Endothelial cell of umbilical vein (primary cell): ENCODE results near the gene ITGA5. TPM values are rescaled to one million over a fixed set of nuclear protein-coding genes. Genes with fewer than 3 reads are reported as not detected.

ENCODE experiments used
- BruUV-seq: library from RNA; stranded (reverse); fragments of 400-500 nt; replicated peaks from 2 replicates; lab custom pipeline; 2021; lab: Mats Ljungman, UMichigan
- CTCF ChIA-PET: fragments of 300-600, 350-600 bp; sonication (Branson Sonifier 250); formaldehyde crosslinking; loops from one replicate; lab custom pipeline; 2021; ENCODE audit warnings: antibody characterized with exemption, inconsistent platforms; lab: Charles Lee
- POLR2A ChIA-PET: fragments of 300-600, 350-600 bp; sonication (Branson Sonifier 250); formaldehyde crosslinking; loops from one replicate; lab custom pipeline; 2021; ENCODE audit warnings: antibody characterized with exemption, inconsistent platforms; lab: Charles Lee
- DNase-seq: peaks from one replicate; pipeline ENCODE4 v3.0.0-alpha.2; 2011; ENCODE audit warnings: low read depth, low spot score
- FAIRE-seq: peaks from 2 replicates; lab custom pipeline; 2011; peaks lifted over from hg19 to GRCh38; lab: Jason Lieb, UNC
- H2AFZ ChIP-seq: 2 replicates; pipeline ENCODE4 v1.6.0; 2012; ENCODE audit warnings: low read depth, low read length, control low read depth, inconsistent platforms
- H3K27ac ChIP-seq: 2 replicates; pipeline ENCODE4 v1.5.1; 2011; ENCODE audit warnings: low read depth, mild to moderate bottlenecking, control low read depth, low read length, moderate library complexity; ENCODE audit not compliant: insufficient read depth
- H3K27me3 ChIP-seq, 2 experiments: 2 replicates each; pipeline versions ENCODE4 v1.6.0 to v1.6.1; 2011; ENCODE audit warnings: low read length in 2 of 2, mixed read lengths in 1 of 2; ENCODE audit not compliant: control insufficient read depth in 2 of 2, insufficient read depth in 2 of 2
- H3K36me3 ChIP-seq, 2 experiments: 2 replicates in 1 of 2; 3 replicates in 1 of 2; pipeline ENCODE4 v1.5.1; 2011; ENCODE audit warnings: low read length in 2 of 2, mild to moderate bottlenecking in 1 of 2, moderate library complexity in 1 of 2; ENCODE audit not compliant: control insufficient read depth in 2 of 2, insufficient read depth in 2 of 2; ENCODE audit errors: extremely low read depth in 1 of 2
- H3K4me1 ChIP-seq: 3 replicates; pipeline ENCODE4 v1.5.1; 2011; ENCODE audit warnings: mild to moderate bottlenecking, low read length; ENCODE audit not compliant: control insufficient read depth, insufficient read depth; ENCODE audit errors: extremely low read depth
- H3K4me2 ChIP-seq: 2 replicates; pipeline ENCODE4 v1.6.1; 2011; ENCODE audit warnings: low read length, control low read depth, mixed read lengths; ENCODE audit not compliant: insufficient read depth
- H3K4me3 ChIP-seq, 3 experiments: fragments of 200-600 bp in 1 of 3; sonication (generic), shearing (Covaris generic) in 1 of 3; replicated peaks in 1 of 3; 2 replicates each; pipeline ENCODE4 v1.5.1; 2011 to 2016; ENCODE audit warnings: control low read depth in 3 of 3, low read length in 3 of 3, mild to moderate bottlenecking in 2 of 3, inconsistent platforms in 1 of 3, low read depth in 1 of 3, moderate library complexity in 1 of 3; ENCODE audit not compliant: insufficient read depth in 1 of 3
- H3K79me2 ChIP-seq: 2 replicates; pipeline ENCODE4 v1.6.0; 2012; ENCODE audit warnings: low read length, inconsistent platforms; ENCODE audit not compliant: control insufficient read depth, insufficient read depth
- H3K9ac ChIP-seq: replicated peaks from 2 replicates; pipeline ENCODE3; 2011; ENCODE audit warnings: low read length, control low read depth; ENCODE audit not compliant: insufficient read depth; ENCODE audit errors: extremely low read depth
- H3K9me1 ChIP-seq: replicated peaks from 3 replicates; pipeline ENCODE4 v1.6.0; 2011; ENCODE audit warnings: mild to moderate bottlenecking, low read length; ENCODE audit not compliant: control insufficient read depth, insufficient read depth; ENCODE audit errors: extremely low read depth
- H3K9me3 ChIP-seq: replicated peaks from 2 replicates; pipeline ENCODE4 v1.5.1; 2012; ENCODE audit warnings: low read length, inconsistent platforms; ENCODE audit not compliant: control insufficient read depth, insufficient read depth
- H4K20me1 ChIP-seq: replicated peaks from 2 replicates; pipeline ENCODE3; 2011; ENCODE audit warnings: mild to moderate bottlenecking, low read length; ENCODE audit not compliant: control insufficient read depth, insufficient read depth; ENCODE audit errors: extremely low read depth
- FOS ChIP-seq: IDR thresholded peaks from 2 replicates; pipeline ENCODE4 v1.6.1; 2011; ENCODE audit warnings: mild to moderate bottlenecking, low read length, moderate library complexity, borderline replicate concordance; ENCODE audit not compliant: insufficient read depth
- GATA2 ChIP-seq: IDR thresholded peaks from 2 replicates; pipeline ENCODE4 v1.7.0; 2011; ENCODE audit warnings: low read depth, mild to moderate bottlenecking, moderate library complexity, mixed read lengths, low read length; ENCODE audit not compliant: insufficient read length, insufficient read depth
- JUN ChIP-seq: IDR thresholded peaks from 2 replicates; pipeline ENCODE4 v1.6.1; 2011; ENCODE audit warnings: borderline replicate concordance, low read depth; ENCODE audit not compliant: insufficient read length, insufficient read depth
- MYC ChIP-seq: IDR thresholded peaks from one replicate; pipeline ENCODE4 v1.6.1; 2011; ENCODE audit warnings: mild to moderate bottlenecking, low read depth, low read length
- POLR2A ChIP-seq: IDR thresholded peaks from 2 replicates; pipeline ENCODE4 v1.6.1; 2012; ENCODE audit warnings: low read depth, mild to moderate bottlenecking, control low read depth, low read length
- POLR2AphosphoS5 ChIP-seq: IDR thresholded peaks from 2 replicates; pipeline ENCODE4 v1.6.1; 2012; ENCODE audit warnings: low read depth, mild to moderate bottlenecking, control low read depth, low read length, moderate library complexity; ENCODE audit not compliant: insufficient read depth
- dilution Hi-C: fragments of 300-500 bp; cut with MboI; formaldehyde crosslinking; loops from one replicate; pipeline ENCODE4 v1.15.0; 2019; ENCODE audit warnings: low sequenced_read_pairs; ENCODE audit not compliant: extremely low pct_ligation_motif_present
- intact Hi-C: fragments of 100-400 bp; cut with micrococcal nuclease; formaldehyde crosslinking; loops from one replicate; pipeline ENCODE4 v1.10.0; 2022
- polyA plus RNA-seq, 4 experiments: library from polyadenylated mRNA; depleted of rRNA in 3 of 4; stranded (reverse) in 3 of 4; unstranded in 1 of 4; fragments of >200 nt; gene quantifications; 2 replicates each; pipeline versions ENCODE4 v1.2.1 to v1.2.3, GENCODE V29; 2011 to 2012; ENCODE audit warnings: missing spikeins in 1 of 4
- total RNA-seq: library from RNA; stranded (reverse); gene quantifications from 2 replicates; pipeline ENCODE4 v1.2.3, GENCODE V29; 2021
- TF ChIP-seq, protein P1 (sequence below), 2 donors: IDR thresholded peaks; 1 replicate in 1 of 2; 2 replicates in 1 of 2; pipeline ENCODE4 v1.5.1; 2011; ENCODE audit warnings: low read length in 2 of 2, mild to moderate bottlenecking in 2 of 2, moderate library complexity in 2 of 2, control low read depth in 1 of 2, inconsistent platforms in 1 of 2, low read depth in 1 of 2; ENCODE audit not compliant: insufficient read depth in 1 of 2; ENCODE audit errors: extremely low read depth in 1 of 2
- TF ChIP-seq, protein P2 (sequence below): IDR thresholded peaks from 2 replicates; pipeline ENCODE4 v1.6.1; 2011; ENCODE audit not compliant: insufficient read depth, insufficient read length

The ITGA5 gene
- total and polyA plus RNA-seq, 2 donors (not counting 3 experiments of a cell fraction or from before 2014, with no cell fraction given) = 657 to 938 TPM

DNA sequence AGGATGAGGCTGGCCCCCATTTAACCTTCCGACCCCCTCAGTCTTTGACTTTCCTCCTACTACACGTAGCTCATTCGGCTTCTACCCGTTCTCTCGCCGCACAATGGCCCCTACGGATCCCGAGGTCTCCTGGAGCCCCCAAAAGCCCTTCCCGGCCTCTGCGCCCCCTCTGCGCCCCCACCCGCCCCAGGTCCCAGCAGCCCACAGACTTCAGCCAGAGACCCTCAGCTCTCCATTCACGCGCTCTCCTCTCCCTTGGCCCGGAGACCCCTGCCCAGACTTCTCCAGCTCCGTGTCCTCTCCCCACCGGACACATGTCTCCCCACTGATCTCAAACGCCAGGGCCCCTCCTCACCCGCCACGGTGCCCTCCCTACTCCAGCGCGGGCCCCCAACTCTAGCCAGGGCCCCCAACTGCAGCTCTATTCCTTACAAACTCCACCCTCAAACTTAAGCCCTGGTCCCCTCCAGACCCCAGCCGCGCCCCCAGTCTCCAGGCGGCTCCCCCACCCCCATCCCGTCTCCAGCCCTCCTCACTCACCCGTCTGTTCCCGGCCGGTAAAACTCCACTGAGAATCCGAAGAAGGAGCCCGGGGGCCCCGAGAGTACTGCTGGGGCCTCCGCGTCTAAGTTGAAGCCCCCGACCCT lies 502 bp downstream of the ITGA5 start:
- dilution Hi-C loops = no loop called here
- peaks cover 7 to 8% of the 10 kb centered on the region in 2 experiments for H3K36me3 ChIP-seq
- intact Hi-C loops = loop anchor here (1.0 kb wide), 4 partner anchors 7 to 21 kb away; no protein-coding TSS in a partner anchor
- H4K20me1 ChIP-seq = no peaks in the 10 kb centered on the region
- no peak overlapping the region for H2AFZ ChIP-seq
- H3K4me2 ChIP-seq = no peak overlapping the region
- peak overlapping the region; percentile 65 to 97 (median 83) for H3K4me3 ChIP-seq
- H3K79me2 ChIP-seq = peaks cover 66% of the 10 kb centered on the region
- H3K4me1 ChIP-seq = peaks cover 69% of the 10 kb centered on the region
- no peaks in the 10 kb centered on the region for H3K9me1 ChIP-seq
- ChIA-PET CTCF (interaction anchor here (1.1 to 11.8 kb wide), 8 partner anchors 7 to 20 kb away, joined by 3 to 221 read pairs (median 16); no protein-coding TSS in a partner anchor), POLR2A (interaction anchor here (1.4 to 8.7 kb wide), 3 partner anchors 10 to 21 kb away, joined by 5 to 60 read pairs (median 23); no protein-coding TSS in a partner anchor)
- no TSS peak for BruUV-seq
- no peaks in the 10 kb centered on the region for H3K9me3 ChIP-seq
- FAIRE-seq (no peak), DNase-seq (no peak)
- TF ChIP-seq MYC (no peak), JUN (no peak), POLR2AphosphoS5 (no peak), POLR2A (no peak), FOS (no peak), GATA2 (no peak)
- TF ChIP-seq, protein P1, sequence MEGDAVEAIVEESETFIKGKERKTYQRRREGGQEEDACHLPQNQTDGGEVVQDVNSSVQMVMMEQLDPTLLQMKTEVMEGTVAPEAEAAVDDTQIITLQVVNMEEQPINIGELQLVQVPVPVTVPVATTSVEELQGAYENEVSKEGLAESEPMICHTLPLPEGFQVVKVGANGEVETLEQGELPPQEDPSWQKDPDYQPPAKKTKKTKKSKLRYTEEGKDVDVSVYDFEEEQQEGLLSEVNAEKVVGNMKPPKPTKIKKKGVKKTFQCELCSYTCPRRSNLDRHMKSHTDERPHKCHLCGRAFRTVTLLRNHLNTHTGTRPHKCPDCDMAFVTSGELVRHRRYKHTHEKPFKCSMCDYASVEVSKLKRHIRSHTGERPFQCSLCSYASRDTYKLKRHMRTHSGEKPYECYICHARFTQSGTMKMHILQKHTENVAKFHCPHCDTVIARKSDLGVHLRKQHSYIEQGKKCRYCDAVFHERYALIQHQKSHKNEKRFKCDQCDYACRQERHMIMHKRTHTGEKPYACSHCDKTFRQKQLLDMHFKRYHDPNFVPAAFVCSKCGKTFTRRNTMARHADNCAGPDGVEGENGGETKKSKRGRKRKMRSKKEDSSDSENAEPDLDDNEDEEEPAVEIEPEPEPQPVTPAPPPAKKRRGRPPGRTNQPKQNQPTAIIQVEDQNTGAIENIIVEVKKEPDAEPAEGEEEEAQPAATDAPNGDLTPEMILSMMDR (IDR thresholded peaks at IDR 0.05; ENCODE audit: extremely low read depth in 1 of 2, insufficient read depth in 1 of 2, low read depth in 1 of 2, low read length in 2 of 2) = no peak
- TF ChIP-seq, protein P2, sequence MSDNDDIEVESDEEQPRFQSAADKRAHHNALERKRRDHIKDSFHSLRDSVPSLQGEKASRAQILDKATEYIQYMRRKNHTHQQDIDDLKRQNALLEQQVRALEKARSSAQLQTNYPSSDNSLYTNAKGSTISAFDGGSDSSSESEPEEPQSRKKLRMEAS = no peak
- H3K27ac ChIP-seq = peak overlapping the region; percentile 79
- H3K9ac ChIP-seq = peak overlapping the region; percentile 73
- H3K27me3 ChIP-seq = no peaks in the 10 kb centered on the region
